ENCODE data around the gene CEPT1.

DNA sequence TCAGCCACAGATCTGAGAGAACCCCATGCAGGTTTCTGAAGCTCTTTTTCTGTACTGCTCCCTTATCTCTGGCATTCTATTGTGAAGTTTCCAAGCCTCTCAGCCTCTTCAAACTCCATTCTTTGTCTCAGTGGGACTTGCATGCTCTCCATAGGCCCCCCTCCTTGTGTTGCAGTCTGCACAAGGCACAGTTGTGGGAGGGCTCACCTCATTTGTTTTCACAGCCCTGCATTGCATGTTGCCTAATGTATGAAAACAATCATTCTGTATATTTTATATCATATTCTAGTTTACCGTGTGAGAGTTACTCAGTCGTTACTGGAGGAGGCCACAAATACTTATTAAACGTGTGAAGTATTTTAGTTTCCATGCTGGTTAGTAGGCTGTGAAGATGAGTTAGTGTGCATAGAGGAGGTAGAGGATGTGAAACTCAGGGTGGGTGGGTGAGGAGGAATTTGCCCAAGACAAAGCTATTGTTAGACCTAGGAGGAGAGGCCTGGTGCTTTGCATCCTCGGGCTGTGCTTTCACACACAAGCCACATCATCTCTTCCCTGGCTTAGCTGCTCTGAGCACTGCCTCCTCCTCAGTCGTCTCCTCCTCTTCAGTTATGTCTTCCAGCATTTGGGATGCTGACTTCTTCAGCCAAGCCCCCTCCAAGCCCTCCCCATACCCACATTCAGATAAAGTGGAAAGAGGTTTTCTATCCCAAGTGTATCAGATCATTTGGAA lies 79.7 kb downstream of the CEPT1 start:
- no peak for TF ChIP-seq EP300 (IDR thresholded peaks at IDR 0.05)
- no peak for TF ChIP-seq POLR2AphosphoS5 (IDR thresholded peaks at IDR 0.05)
- TF ChIP-seq, protein P1, sequence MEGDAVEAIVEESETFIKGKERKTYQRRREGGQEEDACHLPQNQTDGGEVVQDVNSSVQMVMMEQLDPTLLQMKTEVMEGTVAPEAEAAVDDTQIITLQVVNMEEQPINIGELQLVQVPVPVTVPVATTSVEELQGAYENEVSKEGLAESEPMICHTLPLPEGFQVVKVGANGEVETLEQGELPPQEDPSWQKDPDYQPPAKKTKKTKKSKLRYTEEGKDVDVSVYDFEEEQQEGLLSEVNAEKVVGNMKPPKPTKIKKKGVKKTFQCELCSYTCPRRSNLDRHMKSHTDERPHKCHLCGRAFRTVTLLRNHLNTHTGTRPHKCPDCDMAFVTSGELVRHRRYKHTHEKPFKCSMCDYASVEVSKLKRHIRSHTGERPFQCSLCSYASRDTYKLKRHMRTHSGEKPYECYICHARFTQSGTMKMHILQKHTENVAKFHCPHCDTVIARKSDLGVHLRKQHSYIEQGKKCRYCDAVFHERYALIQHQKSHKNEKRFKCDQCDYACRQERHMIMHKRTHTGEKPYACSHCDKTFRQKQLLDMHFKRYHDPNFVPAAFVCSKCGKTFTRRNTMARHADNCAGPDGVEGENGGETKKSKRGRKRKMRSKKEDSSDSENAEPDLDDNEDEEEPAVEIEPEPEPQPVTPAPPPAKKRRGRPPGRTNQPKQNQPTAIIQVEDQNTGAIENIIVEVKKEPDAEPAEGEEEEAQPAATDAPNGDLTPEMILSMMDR (IDR thresholded peaks at IDR 0.05): no peak
